Activated CD8-positive, alpha-beta memory T cell treated with anti-CD3 and anti-CD28 coated beads, Interleukin-2, amount 50 U/mL, for 24 hours (primary cell): ENCODE data around the gene ANKLE1.

Source experiments
- DNase-seq: peaks from one replicate; pipeline ENCODE4 v3.0.0-alpha.2; 2020; ENCODE audit errors: extremely low read depth

The ANKLE1 gene, protein sequence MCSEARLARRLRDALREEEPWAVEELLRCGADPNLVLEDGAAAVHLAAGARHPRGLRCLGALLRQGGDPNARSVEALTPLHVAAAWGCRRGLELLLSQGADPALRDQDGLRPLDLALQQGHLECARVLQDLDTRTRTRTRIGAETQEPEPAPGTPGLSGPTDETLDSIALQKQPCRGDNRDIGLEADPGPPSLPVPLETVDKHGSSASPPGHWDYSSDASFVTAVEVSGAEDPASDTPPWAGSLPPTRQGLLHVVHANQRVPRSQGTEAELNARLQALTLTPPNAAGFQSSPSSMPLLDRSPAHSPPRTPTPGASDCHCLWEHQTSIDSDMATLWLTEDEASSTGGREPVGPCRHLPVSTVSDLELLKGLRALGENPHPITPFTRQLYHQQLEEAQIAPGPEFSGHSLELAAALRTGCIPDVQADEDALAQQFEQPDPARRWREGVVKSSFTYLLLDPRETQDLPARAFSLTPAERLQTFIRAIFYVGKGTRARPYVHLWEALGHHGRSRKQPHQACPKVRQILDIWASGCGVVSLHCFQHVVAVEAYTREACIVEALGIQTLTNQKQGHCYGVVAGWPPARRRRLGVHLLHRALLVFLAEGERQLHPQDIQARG

DNA sequence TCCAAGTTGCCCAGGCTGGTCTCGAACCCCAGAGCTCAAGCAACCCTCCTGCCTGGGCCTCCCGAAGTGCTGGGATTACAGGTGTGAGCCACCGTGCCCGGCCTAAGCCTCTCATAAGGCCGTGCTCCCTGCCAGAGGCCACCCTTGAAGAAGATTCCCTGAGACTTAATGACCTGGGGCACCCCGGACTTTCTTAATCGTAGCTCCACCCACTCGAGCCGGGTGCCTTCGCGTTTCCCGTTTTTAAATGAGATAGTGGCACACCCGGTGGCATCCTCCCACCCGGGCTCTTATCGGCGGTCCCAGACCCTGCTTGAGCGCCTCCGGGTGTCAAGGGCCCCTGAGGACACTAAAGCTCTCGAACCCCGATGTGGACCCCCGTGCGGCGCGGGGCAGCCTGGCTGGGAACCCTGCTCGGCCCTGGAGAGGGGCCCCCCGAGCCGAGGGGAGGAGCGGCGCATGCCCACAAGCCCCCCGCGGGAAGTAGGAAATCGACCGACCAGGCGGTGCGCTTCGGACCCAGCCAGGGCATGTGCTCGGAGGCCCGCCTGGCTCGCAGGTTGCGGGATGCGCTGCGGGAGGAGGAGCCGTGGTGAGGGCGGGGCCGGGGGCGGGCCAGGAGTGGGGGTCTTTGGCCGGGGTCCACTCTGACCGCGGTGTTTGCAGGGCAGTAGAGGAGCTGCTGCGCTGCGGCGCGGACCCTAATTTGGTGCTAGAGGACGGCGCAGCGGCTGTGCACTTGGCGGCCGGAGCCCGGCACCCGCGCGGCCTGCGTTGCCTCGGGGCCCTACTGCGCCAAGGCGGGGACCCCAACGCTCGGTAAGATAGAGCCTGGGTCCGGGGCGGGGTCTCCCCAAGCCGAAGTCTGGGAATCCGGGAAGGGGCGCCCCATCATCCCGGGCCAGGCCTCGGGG lies at the start of gene ANKLE1:
Gene ANKLE1, plus strand, starts transcription at position 511 of the 914 bp plus-strand sequence. Its CDS starts 20 bp downstream, at position 531.
- no peak for DNase-seq

DNA sequence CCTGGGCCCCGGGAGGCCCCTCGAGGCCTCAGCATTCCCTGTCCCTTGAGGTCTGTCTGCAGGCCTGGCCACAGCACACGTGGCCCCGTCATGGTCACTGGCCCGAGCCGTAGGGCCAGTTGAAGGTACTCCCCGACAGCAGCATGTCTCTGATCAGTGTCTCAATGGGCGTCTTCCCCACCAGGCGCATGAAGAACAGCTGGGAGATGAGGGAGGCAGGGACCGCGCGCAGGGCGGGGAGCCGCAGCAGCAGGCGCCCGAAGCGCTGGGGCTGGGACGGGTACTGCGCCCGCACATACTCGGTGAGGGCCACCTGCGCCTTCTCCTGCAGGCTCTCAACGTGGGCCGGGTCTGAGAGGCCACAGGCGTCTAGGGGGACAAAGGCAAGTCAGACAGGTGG lies 49.4 kb upstream of the ANKLE1 start:
- no peak for DNase-seq

DNA sequence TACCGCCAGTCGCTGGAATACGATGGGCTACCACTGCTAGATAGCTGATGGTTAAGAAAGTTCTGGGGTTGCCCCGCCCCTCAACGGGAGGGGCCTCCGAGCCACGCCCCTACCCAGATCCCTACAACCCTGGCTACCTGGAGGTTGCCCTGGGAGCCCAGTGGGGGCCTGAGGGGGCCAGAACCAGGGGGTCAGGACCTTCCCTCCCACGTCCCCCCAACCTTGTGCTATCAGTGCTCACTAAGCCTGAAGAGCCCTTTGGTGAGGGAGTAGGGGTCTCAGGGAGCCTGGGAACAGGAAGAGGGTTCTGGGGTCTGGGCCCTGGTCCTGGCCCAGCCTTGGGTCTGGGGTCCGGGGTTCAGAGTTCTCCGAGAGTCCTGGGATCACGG lies 46.8 kb upstream of the ANKLE1 start:
- DNase-seq = no peak

DNA sequence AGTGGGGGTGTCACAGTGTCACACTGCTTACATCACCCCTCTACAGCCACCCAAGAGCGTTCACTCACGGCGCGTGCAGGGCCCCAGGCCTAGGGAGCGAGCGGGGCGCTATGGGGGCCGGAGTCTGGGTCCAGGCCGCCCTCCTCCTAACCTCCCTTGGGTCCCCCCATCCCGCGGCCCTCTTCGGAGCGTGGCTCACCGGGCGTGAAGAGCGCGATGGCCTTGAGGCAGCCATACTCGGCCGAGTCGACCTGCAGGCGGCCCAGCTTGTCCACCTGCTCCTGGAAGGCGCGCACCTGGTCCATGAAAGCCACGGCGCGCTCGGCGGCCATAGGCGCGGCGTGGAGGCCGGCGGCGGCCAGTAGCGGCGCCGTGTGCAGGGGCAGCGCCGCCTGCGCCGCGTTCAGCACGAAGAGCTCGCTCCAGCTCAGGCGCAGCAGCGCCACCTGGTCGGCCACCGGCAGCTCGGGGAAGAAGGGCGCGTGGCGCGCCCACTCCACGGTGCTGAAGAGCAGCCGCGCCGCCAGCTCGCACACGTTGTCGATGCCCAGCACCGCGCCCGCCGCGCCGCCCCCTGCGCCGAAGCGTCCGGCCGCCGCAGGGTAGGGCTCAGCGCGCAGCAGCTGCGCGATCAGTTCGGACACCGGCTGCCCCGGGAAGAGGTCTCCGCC lies 46.3 kb upstream of the ANKLE1 start:
- DNase-seq = no peak

DNA sequence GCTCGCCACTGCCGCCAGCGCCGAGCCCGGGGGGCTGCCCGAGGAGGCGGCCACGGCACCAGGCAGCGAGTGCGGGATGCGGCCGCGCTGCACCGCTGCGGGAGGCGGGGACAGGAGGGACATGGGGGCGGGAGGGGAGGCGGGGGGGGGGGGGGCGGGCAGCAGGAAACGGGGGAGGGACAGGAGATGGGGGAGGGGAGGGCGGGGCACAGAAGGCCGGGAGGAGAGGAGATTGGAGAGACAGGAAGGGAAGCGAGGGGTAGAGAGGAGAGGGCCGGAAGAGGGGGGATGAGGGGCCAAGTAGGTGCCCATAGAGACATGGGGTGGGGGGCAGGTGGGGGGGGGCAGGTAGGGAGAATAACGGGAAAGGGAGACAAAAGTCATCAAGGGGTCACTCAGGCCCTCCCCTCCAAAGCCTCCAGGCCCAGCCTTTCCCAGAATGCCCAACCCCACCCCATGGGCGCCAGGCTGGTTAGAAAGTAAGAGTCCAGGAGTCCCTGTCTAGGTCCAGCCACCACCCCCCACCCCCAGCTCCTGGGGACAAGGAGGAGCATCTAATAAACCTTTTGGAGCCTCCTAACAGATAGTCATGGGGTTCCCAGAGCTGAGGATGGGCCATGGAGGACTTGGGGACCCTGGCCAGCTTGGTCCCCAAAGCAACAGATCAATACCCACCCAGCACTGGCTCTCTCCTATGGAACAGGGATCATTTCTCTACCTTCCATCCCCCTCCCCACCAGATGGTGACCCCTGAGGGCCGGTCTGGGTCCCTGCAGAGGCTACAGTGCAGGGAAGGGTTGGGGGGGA lies 45.5 kb upstream of the ANKLE1 start:
- no peak for DNase-seq

DNA sequence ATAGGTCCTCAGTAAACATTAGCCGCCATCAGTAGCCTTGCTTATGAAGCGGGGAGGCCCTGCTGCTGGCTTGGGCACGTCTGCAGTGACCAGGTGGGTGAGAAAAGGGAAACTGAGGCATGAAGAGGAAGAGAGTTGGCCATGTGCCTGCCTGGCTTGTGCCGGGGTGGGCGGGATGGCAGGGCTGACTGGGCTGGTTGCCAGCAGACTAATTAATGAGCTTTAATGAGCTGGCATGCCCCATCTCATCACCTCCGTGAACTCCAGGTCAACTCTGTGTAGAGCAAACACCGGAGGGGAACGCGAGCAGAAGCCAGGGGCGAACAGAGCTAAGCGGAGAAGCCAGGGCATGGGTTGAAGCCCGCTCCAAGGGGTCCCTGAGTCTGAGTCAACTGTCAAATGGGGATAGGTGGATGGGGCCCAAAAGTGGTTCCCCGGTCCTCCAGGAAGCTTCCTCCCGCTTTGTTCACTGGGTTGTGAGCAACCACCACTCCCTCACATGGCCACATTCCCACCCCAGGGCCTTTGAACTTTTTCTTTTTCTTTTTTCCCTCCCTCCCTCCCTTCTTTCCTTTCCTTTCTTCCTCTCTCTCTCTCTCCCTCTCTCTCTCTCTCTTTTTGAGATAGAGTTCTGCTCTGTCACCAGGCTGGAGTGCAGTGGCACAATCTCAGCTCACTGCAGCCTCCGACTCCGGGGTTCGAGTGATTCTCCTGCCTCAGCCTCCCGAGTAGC lies 44.7 kb upstream of the ANKLE1 start:
- DNase-seq = no peak

DNA sequence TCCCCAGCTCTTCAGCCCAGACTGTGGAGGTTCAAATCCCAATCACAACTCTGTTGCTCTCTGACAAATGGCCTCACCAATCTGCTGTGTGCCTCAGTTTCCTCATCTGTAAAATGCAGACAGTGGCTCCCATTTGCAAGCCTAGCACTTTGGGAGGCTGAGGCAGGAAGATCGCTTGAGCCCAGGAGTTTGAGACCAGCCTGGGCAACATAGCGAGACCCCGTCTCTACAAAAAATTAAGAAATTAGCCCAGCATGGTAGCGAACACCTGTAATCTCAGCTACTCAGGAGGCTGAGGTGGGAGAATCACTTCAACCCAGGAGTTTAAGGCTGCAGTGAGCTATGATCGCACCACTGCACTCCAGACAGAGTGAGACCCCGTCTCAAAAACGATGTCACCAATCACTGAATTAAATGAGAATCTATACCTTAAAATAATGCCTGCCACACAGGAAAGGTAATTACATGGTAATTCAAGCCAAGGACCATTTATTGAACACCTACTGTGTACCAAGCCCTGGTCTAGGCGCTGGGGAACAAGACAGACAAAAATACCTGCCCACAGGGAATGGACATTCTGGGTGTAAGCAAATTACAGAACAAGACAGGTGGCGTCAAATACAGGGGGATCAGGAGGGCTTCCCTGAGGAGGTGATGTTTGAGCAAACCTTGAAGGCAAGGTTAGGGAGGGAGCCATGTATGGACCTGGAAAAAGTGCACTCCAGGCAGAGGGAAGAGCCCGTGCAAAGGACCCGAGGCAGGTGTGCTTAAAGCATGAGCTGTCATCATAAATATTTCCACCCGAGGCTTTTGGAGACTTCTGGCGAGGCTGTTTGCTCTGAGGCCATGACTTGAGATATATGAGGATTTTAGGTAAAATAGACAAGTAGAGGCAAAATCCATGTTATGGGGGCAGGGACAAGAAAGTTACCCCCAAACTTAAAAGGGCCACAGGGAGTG lies 43.7 kb upstream of the ANKLE1 start:
- DNase-seq = no peak

DNA sequence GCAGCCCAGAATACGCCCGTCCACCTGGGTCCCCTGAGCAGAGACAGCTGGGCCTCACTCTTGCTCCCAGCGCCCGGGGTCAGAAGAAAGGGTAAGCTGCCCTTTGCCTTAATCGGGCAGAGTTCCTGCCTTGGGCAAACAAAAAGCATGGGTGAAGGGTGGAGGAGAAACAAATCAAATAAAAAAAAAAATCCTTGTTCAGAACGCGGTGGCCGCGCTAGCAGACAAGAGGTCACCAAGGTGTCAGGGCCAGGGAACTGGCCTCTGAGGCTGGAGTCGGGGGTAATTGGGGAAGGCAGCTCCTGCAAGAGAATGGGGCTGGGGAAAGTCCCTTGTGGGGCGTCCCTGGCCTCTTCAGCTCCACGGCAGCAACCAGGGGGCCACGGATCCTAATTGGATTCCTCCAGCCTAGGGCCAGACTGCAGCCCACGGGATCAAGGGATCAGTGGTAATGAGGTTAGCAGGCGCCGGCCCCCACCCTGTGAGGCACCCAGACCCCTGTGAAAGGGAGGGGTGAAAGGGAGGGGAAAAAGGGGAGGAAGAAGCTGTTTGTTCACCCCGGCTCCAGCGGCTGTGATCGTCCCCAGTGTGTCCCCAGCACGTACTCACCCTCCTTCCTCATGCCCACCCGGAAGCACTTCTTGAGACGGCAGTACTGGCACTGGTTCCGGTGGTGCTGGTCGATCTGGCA lies 41.5 kb upstream of the ANKLE1 start:
- no peak for DNase-seq

DNA sequence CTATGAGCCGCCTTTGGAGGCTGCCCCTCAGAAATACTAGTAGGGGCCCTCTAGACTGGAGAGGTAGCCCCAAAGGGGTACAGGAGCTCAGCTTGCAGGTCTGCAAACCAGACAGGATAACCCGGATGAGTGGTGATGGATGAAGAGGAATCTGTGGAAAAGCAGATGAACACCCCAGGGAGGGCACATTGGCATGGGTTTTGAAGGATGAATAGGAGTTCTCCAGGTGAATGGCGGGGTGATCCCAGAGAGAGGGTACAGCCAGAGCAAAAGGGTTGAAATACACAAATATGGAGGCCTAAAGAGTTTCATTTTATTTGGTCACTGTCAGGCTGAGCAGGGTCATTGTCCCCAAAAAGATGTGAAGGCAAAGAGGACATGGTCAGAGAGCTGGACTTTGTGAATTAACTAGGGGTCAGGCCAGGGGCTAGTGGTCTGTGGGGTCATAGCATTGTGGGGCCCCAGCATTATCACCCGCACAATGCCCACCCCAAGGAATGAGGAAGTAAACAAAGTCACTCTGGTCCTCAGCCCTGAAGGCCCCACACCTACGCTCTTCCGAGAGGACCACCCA lies 40.8 kb upstream of the ANKLE1 start:
- DNase-seq = no peak

DNA sequence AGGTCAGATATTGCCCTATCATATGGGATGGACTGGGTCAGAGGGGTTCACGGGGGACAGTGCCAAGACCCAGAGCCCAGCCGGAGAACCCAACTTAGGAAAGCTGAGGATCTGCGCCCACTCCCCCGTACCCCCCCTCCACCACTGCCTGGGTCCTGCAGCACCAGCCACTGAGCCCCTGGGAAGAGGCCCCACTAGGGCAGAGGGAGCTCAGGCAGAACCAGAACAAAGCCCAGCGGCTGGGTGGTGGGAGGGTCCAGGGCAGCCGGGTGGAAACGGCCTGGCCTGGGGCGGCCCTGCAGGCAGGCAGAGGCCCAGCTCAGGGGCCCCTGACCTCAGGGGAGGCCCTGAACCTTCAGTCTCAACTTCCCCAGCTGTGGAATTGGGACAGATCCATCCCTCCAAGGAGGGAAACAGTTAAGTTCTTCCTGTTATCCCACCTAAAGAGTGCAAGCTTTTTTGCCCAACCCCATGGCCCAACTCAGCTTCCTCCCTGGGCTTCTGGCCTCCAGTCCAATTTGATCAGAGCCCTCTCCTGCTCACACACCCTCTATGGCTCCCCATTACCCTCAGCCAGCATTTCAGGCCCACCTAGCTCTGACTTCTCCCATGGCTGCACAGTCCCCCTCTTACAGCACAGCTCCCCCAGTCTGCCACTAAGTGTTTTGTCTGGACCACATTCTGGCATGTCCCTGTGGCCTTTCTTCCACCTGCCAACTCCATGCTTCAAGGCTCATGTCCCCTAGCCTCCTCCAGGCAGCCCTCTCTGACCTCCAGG lies 39.1 kb upstream of the ANKLE1 start:
- no peak for DNase-seq

DNA sequence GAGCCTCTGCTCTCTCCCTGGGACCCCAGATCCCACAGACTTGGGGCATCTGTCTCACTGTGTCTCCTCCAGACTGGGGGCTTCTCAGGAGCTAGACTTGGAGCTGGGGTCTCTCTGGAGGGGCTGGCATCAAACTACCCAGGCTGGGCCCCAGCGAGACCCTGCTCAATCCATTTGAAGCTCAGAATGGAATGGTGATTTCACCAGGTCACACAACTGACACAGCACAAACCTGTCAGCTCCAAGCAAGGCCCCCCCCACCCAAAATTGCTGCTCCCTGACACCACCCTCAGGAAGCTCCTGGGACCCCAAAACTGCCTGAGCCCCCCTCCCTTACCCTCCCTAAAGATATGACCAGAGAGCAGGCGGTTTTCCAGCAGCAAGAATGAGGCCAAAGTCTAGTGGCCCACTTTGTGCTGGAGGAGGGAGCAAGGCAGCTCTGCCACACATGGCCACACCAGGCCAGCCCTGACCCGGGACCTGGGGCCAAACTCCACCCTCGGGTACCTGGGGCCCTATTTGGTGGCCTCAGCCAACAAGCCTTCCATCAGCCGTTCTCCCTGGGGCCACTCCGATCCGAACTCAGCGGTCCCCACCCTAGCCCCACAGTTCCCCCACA lies 38.4 kb upstream of the ANKLE1 start:
- no peak for DNase-seq

DNA sequence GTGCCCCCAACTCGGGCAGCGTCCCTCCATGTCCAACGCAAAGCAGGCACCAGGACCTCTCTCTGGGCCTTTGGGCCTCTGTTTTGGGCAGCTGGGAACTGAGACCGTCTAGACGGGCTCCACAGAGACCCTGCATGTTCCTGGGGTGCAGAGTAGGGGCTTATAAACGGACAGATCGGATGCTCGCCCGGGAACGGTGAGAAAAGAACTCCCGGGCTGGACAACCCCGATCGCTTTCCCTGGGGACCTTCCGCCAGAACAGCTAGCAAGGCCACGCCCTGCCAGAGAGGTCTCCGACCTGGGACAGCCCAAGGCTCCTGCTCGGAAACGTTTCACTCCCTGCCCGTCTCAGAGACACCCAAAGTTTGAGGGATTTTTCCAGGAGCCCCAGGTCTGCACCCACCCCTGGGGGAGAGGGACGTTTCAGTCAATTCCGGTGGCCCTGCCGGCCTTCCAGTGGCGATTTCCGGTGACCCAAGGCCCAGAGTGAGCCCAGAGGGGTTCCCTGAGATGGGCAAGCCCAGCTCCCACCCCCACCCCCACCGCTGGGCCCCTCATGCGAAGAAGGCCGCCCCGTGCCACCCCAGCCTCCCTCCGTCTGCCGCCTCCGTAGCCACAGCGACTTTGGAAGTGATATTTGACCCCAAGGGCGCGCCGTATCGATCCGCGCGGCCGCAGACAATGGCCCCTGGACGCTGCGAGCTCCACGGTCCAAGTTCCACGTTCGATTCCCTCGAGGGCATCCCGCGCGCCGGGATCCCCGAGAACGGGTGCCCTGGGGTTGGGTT lies 37.7 kb upstream of the ANKLE1 start:
- no peak for DNase-seq

DNA sequence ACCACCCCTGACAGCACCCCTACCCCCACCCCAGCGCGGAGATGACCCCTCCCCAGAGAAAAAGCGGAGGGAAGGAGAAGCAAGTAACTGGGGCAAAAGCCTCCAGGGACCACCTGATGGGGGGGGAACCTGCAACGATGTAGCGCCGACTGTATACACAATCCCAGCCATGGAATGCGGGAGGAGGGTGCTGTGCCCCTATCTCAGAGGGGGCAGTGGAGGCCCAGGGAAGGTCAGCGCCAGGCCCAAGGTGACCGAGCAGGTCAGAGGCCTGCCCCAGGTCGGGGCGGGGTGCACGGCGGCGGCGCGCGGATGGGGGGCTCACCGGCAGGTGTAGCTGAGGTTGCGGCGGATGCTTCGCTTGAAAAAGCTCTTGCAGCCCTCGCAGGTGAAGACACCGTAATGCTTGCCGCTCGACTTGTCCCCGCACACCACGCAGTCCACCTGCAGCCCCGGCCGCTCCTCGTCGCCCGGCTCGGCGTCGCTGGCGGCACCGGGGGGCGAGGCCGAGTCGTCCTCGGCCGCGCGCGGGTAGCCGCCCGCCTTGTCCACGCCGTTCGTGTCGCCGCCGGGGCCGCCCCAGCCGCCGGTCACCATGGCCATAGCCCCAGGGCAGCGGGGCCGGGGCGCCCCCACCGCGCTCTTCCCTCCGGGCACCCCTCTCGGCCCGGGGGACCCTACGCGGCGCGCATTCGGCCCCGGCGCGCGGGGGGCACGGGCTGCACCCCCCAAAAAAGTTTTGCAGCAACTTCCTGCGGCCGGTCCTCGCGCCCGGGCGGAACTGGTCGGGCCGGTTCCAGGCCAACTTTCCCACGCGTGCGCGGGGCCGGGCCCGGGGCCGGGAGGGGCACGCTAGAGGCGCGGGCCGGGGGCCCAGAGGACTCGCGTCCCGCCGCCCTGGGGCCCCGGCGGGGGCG lies 36.8 kb upstream of the ANKLE1 start:
- DNase-seq = no peak

DNA sequence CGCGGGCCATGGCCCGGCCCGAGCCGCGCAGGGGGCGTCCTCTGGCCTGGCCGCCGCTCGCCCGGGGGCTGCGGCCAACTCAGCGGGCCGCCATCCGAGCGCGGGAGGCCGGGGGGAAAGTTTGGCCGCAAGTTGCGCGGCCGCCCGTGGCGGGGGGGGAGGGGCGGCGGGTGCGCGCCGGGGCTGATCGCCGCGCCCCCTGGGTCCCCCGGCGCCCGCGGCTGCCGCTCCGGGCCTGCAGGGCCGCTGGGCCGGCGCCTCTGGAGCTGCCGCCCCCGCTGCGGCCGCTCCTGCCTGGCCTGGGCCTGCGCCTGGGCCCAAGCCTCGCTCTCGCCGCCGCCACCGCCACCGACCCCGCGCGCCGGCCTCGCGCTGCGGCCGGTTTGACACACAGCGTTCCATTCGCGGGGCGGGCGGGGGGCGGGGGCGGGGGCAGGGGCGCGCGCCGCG lies 36.1 kb upstream of the ANKLE1 start, which contains the start of gene NR2F6:
Gene NR2F6, minus strand, starts transcription at position 385 of the 450 bp plus-strand sequence. CDS start 699 bp downstream, outside the sequence.
- no peak for DNase-seq
